DND-41 (cell line): ENCODE data around the gene DPP6.

Source experiments
- CTCF ChIP-seq: IDR thresholded peaks from 2 replicates; pipeline ENCODE4 v1.5.1; 2012; ENCODE audit warnings: borderline replicate concordance, low read length, moderate library complexity, mild to moderate bottlenecking; ENCODE audit not compliant: poor library complexity, severe bottlenecking; ENCODE audit errors: extremely low read depth
- EZH2 ChIP-seq: IDR thresholded peaks from 3 replicates; pipeline ENCODE4 v1.6.1; 2012; ENCODE audit warnings: borderline replicate concordance, low read depth, mild to moderate bottlenecking, moderate library complexity, low read length, inconsistent platforms; ENCODE audit not compliant: severe bottlenecking

- no peak for TF ChIP-seq CTCF
- no peak for TF ChIP-seq EZH2
Observed at GRCh38 chr7:154591544-154591943, 539.3 kb downstream of the DPP6 start.
